Prostate gland (tissue), 2 donors: ENCODE measurements around the gene CAMKMT.

Experiments used
- POLR2AphosphoS5 ChIP-seq: sonication (generic); formaldehyde crosslinking; IDR thresholded peaks from one replicate; pipeline ENCODE4 v1.6.1; 2017; ENCODE audit warnings: antibody characterized with exemption
- TF ChIP-seq, protein P1 (sequence below), 4 experiments: fragments of 200-600 bp in 2 of 4; fragments of 450-650 bp in 2 of 4; sonication (generic) in 2 of 4; IDR thresholded peaks; 1 replicate in 3 of 4; 2 replicates in 1 of 4; pipeline ENCODE4 v1.5.1; 2016 to 2019; ENCODE audit warnings: antibody characterized with exemption in 4 of 4, mild to moderate bottlenecking in 2 of 4, moderate library complexity in 2 of 4

DNA sequence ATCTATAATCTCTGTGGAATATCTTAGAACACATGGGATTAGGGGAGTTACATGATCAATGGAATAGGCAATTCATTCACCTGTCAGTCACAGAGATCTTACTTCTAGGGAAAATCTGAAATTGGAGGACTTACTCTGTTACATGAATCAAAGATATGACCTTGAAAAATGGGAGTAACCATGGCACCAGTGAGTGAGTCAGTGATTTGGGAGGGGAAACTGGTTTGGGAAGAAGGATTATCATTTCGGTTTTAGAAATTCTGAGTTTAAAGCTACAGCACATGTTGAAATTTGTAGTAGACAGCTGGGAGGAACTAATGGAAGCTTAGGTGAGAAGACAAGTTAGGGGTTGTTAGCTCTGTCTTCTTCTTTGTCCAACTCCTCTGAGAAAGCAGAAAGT, 153.7 kb downstream of the CAMKMT start:
- TF ChIP-seq, protein P1, sequence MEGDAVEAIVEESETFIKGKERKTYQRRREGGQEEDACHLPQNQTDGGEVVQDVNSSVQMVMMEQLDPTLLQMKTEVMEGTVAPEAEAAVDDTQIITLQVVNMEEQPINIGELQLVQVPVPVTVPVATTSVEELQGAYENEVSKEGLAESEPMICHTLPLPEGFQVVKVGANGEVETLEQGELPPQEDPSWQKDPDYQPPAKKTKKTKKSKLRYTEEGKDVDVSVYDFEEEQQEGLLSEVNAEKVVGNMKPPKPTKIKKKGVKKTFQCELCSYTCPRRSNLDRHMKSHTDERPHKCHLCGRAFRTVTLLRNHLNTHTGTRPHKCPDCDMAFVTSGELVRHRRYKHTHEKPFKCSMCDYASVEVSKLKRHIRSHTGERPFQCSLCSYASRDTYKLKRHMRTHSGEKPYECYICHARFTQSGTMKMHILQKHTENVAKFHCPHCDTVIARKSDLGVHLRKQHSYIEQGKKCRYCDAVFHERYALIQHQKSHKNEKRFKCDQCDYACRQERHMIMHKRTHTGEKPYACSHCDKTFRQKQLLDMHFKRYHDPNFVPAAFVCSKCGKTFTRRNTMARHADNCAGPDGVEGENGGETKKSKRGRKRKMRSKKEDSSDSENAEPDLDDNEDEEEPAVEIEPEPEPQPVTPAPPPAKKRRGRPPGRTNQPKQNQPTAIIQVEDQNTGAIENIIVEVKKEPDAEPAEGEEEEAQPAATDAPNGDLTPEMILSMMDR (IDR thresholded peaks at IDR 0.05): no peak
- TF ChIP-seq POLR2AphosphoS5: no peak
